ENCODE results near the gene GJB2.
A peak's percentile ranks its signal among the peaks of the same experiment; 100 is the strongest.

GRCh38 chr13:20195801-20196200, 3.1 kb upstream of the GJB2 start:
- TF ChIP-seq EZH2 (IDR thresholded peaks at IDR 0.05; ENCODE audit: insufficient read depth, poor library complexity, severe bottlenecking) (peak; percentile 31), EZH2phosphoT487 (IDR thresholded peaks at IDR 0.05; ENCODE audit: insufficient read depth, low read depth) (no peak)

Measured in GM23248 (cell line).